Vagina (tissue), 2 donors: ENCODE results near the gene MS4A4E.

Source experiments
- POLR2A ChIP-seq, 2 donors: fragments of 450-650 bp; IDR thresholded peaks; one replicate each; pipeline ENCODE4 v1.6.1; 2017; ENCODE audit warnings: antibody characterized with exemption in 2 of 2, mild to moderate bottlenecking in 2 of 2, moderate library complexity in 2 of 2
- POLR2AphosphoS5 ChIP-seq, 2 donors: sonication (generic); formaldehyde crosslinking; IDR thresholded peaks; one replicate each; pipeline ENCODE4 v1.9.0; 2017; ENCODE audit warnings: antibody characterized with exemption in 2 of 2, mild to moderate bottlenecking in 2 of 2, low read depth in 1 of 2; ENCODE audit not compliant: insufficient read depth in 1 of 2
- TF ChIP-seq, protein P1 (sequence below), 3 experiments: fragments of 450-650 bp in 2 of 3; fragments of 200-600 bp in 1 of 3; sonication (generic) in 1 of 3; IDR thresholded peaks; one replicate each; pipeline ENCODE4 v1.5.1; 2017 to 2019; ENCODE audit warnings: antibody characterized with exemption in 3 of 3, mild to moderate bottlenecking in 2 of 3, moderate library complexity in 2 of 3

DNA sequence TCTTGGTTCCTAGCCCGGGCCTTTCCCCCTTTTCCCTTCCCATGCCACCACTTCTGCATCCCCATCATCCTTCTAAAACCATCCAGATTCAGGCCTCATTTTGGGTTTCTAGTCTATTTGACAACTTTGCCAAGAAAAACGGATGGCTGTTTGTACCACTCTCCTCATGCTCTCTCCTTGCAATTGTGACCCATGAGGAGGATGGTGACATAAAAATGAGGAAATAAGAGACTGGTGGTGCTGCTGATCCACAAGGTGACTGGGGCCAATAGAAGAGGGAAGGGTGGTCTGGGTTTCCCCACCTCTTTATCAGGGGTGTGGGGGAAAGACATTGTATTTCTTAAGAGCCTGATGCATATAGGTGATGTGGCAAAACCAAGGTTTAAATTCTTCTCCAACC lies 38.5 kb upstream of the MS4A4E start:
- TF ChIP-seq, protein P1, sequence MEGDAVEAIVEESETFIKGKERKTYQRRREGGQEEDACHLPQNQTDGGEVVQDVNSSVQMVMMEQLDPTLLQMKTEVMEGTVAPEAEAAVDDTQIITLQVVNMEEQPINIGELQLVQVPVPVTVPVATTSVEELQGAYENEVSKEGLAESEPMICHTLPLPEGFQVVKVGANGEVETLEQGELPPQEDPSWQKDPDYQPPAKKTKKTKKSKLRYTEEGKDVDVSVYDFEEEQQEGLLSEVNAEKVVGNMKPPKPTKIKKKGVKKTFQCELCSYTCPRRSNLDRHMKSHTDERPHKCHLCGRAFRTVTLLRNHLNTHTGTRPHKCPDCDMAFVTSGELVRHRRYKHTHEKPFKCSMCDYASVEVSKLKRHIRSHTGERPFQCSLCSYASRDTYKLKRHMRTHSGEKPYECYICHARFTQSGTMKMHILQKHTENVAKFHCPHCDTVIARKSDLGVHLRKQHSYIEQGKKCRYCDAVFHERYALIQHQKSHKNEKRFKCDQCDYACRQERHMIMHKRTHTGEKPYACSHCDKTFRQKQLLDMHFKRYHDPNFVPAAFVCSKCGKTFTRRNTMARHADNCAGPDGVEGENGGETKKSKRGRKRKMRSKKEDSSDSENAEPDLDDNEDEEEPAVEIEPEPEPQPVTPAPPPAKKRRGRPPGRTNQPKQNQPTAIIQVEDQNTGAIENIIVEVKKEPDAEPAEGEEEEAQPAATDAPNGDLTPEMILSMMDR (IDR thresholded peaks at IDR 0.05): no peak
- no peak for TF ChIP-seq POLR2A (IDR thresholded peaks at IDR 0.05)
- no peak for TF ChIP-seq POLR2AphosphoS5 (IDR thresholded peaks at IDR 0.05; ENCODE audit: insufficient read depth in 1 of 2, low read depth in 1 of 2)
